HepG2 (cell line): ENCODE measurements around the gene CCL27. TPM values are rescaled to one million over a fixed set of nuclear protein-coding genes. Genes with fewer than 3 reads are reported as not detected.

Source experiments
- BHLHE40 ChIP-seq: IDR thresholded peaks from 2 replicates; pipeline ENCODE4 v1.6.1; 2011; ENCODE audit warnings: low read length, improper control_type of control experiment
- CREB1 ChIP-seq, 2 experiments: fragments of 450-650 bp in 1 of 2; IDR thresholded peaks; 2 replicates each; pipeline ENCODE4 v1.6.1; 2016 to 2017; ENCODE audit warnings: control low read depth in 1 of 2, mild to moderate bottlenecking in 1 of 2, missing compliant biosample characterization in 1 of 2, missing genetic modification characterization in 1 of 2
- EP300 ChIP-seq, 3 experiments: sonication (generic) in 1 of 3; formaldehyde crosslinking in 1 of 3; IDR thresholded peaks; 2 replicates each; pipeline versions ENCODE4 v1.5.1 to v1.6.1; 2011 to 2020; ENCODE audit warnings: low read depth in 2 of 3, low read length in 2 of 3, borderline replicate concordance in 1 of 3, improper control_type of control experiment in 1 of 3, mild to moderate bottlenecking in 1 of 3, missing genetic modification reagents in 1 of 3, moderate library complexity in 1 of 3
- FOXA3 ChIP-seq: IDR thresholded peaks from 2 replicates; pipeline ENCODE4 v1.6.1; 2016; ENCODE audit warnings: missing genetic modification reagents, missing compliant biosample characterization
- FOXM1 ChIP-seq: sonication (generic); formaldehyde crosslinking; IDR thresholded peaks from 2 replicates; pipeline ENCODE4 v1.5.0; 2020; ENCODE audit warnings: missing genetic modification reagents
- FUBP1 ChIP-seq: sonication (generic); formaldehyde crosslinking; IDR thresholded peaks from 2 replicates; pipeline ENCODE4 v1.5.1; 2020; ENCODE audit warnings: missing genetic modification reagents, mild to moderate bottlenecking, borderline replicate concordance
- KAT7 ChIP-seq: IDR thresholded peaks from 2 replicates; pipeline ENCODE4 v1.6.1; 2018; ENCODE audit warnings: borderline replicate concordance, missing compliant biosample characterization
- NCOA2 ChIP-seq: sonication (generic); formaldehyde crosslinking; IDR thresholded peaks from 2 replicates; pipeline ENCODE4 v1.8.0; 2022; ENCODE audit warnings: inconsistent platforms
- SAFB2 ChIP-seq: sonication (generic); formaldehyde crosslinking; IDR thresholded peaks from 2 replicates; pipeline ENCODE4 v1.5.1; 2020; ENCODE audit warnings: missing genetic modification reagents, low read depth, mild to moderate bottlenecking, borderline replicate concordance
- SIN3B ChIP-seq: fragments of 150-350 bp; IDR thresholded peaks from 2 replicates; pipeline ENCODE4 v1.6.1; 2014; ENCODE audit warnings: low read length
- SRF ChIP-seq: IDR thresholded peaks from 2 replicates; pipeline ENCODE4 v1.6.1; 2011; ENCODE audit warnings: mild to moderate bottlenecking, low read depth, low read length, moderate library complexity
- TBP ChIP-seq: sonication (generic); formaldehyde crosslinking; IDR thresholded peaks from 2 replicates; pipeline ENCODE4 v1.5.0; 2020; ENCODE audit warnings: missing genetic modification reagents
- THAP8 ChIP-seq: sonication (generic); formaldehyde crosslinking; IDR thresholded peaks from 2 replicates; pipeline ENCODE4 v1.5.1; 2020; ENCODE audit warnings: missing genetic modification reagents, mild to moderate bottlenecking, borderline replicate concordance
- THYN1 ChIP-seq: sonication (generic); formaldehyde crosslinking; IDR thresholded peaks from 2 replicates; pipeline ENCODE4 v1.8.1; 2023; ENCODE audit warnings: low read depth, mild to moderate bottlenecking, moderate library complexity, missing genetic modification reagents, borderline replicate concordance
- TRAFD1 ChIP-seq: sonication (generic); formaldehyde crosslinking; IDR thresholded peaks from 2 replicates; pipeline ENCODE4 v1.5.1; 2020; ENCODE audit warnings: missing genetic modification reagents, mild to moderate bottlenecking, borderline replicate concordance
- ZFP36 ChIP-seq: fragments of 150-350 bp; IDR thresholded peaks from 2 replicates; pipeline ENCODE4 v1.6.1; 2018; ENCODE audit warnings: borderline replicate concordance, low read length, low read depth; ENCODE audit not compliant: partially characterized antibody
- ZNF30 ChIP-seq: sonication (generic); formaldehyde crosslinking; IDR thresholded peaks from 2 replicates; pipeline ENCODE4 v1.5.0; 2020; ENCODE audit warnings: mild to moderate bottlenecking, missing genetic modification reagents
- ZNF460 ChIP-seq: sonication (generic); formaldehyde crosslinking; IDR thresholded peaks from 2 replicates; pipeline ENCODE4 v1.5.1; 2020; ENCODE audit warnings: missing genetic modification reagents, mild to moderate bottlenecking, borderline replicate concordance
- ZNF784 ChIP-seq: sonication (generic); formaldehyde crosslinking; IDR thresholded peaks from 2 replicates; pipeline ENCODE4 v1.5.1; 2020; ENCODE audit warnings: missing genetic modification reagents, mild to moderate bottlenecking, borderline replicate concordance
- polyA plus RNA-seq, 8 experiments: library from polyadenylated mRNA; depleted of rRNA in 3 of 8; stranded (reverse) in 7 of 8; unstranded in 1 of 8; fragments of >200 nt; fragmentation: Illumina TruSeq in 4 of 8; extraction: Trizol in 4 of 8; gene quantifications; 2 replicates each; pipeline versions ENCODE4 v1.2.1 to v1.2.3, GENCODE V29; 2011 to 2016; ENCODE audit warnings: low read depth in 4 of 8, missing spikeins in 1 of 8, mixed read lengths in 1 of 8; ENCODE audit not compliant: insufficient read depth in 1 of 8
- total RNA-seq, 5 experiments: library from RNA; depleted of rRNA; stranded (reverse); fragments of >200 nt; fragmentation: Illumina TruSeq; extraction: Trizol; gene quantifications; 2 replicates each; pipeline ENCODE4 v1.2.3, GENCODE V29; 2016; ENCODE audit warnings: low read depth in 1 of 5

Gene CCL27
- total and polyA plus RNA-seq, 2 of the 13 experiments (the other 11 are each of a cell fraction or from before 2014, with no cell fraction given), result not detected

- TF ChIP-seq FUBP1 (CRISPR knock-in tag) (0 out of 2 replicates have a peak, but pooled peaks have one; percentile 35), BHLHE40 (peak; percentile 82), ZNF784 (CRISPR knock-in tag) (peak; percentile 51; the same call in 1 of the 2 replicates), ZNF30 (CRISPR knock-in tag) (0 out of 2 replicates have a peak, but pooled peaks have one; percentile 28), THYN1 (CRISPR knock-in tag) (no peak), SIN3B (peak; percentile 33; the same call in 1 of the 2 replicates), THAP8 (CRISPR knock-in tag) (no peak; the same call in 1 of the 2 replicates), ZFP36 (no peak), NCOA2 (CRISPR knock-in tag) (peak; percentile 16; the same call in 1 of the 2 replicates), SAFB2 (CRISPR knock-in tag) (peak; percentile 86), TBP (CRISPR knock-in tag) (no peak), ZNF460 (CRISPR knock-in tag) (no peak), SRF (no peak), FOXA3 (CRISPR knock-in tag) (peak; percentile 81), TRAFD1 (CRISPR knock-in tag) (no peak; the same call in 1 of the 2 replicates), FOXM1 (CRISPR knock-in tag) (no peak), EP300 (IDR thresholded peaks at IDR 0.05; ENCODE audit: low read depth in 2 of 2, low read length in 2 of 2) (0 out of 4 replicates have a peak, but pooled peaks of 1 of the 2 experiments have one; percentile 1), EP300 (CRISPR knock-in tag; IDR thresholded peaks at IDR 0.05; ENCODE audit: borderline replicate concordance) (peak; percentile 58; the same call in 1 of the 2 replicates), KAT7 (peak; percentile 41; the same call in 1 of the 2 replicates), CREB1 (IDR thresholded peaks at IDR 0.05) (peak; percentile 60), CREB1 (CRISPR knock-in tag; IDR thresholded peaks at IDR 0.05) (no peak; the same call in 1 of the 2 replicates)
These were observed 16.0 kb downstream of the CCL27 start, which contains the start of gene GALT (continued) for GRCh38 chr9:34646211-34647083.
